HG03280 (cell line): ENCODE results near the gene SLC1A1.
"Not testable (repeated sequence)": the region's sequence is repeated elsewhere in the genome, so short reads cannot be mapped to it uniquely, and the experiment has no call there.

Experiments used
- ATAC-seq: cut with Tn5 transposase; IDR thresholded peaks from one replicate; pipeline ENCODE4 v1.9.1; 2021; ENCODE audit warnings: mild to moderate bottlenecking, moderate library complexity; ENCODE audit not compliant: unreplicated experiment

SLC1A1 gene

DNA sequence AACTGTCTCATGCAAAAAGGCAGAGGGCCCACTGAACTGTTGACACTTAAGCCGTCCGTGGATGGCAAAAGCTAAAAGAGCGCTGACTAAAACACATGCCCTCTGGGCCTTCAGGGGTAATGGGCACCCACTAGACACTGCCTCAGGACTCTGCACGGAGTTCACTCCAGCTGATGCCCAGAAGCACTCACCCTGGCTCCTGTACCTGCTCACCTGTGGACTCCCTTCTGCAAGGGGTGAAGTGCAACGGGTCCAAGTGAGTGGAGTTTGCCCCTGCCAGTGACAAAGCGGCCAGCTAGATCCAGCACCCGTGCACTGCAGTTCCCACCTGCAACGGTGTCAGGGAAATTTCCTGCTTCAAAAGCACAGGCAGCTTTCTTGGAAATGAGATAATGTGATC lies 50.2 kb downstream of the SLC1A1 start:
- ATAC-seq: no peak

DNA sequence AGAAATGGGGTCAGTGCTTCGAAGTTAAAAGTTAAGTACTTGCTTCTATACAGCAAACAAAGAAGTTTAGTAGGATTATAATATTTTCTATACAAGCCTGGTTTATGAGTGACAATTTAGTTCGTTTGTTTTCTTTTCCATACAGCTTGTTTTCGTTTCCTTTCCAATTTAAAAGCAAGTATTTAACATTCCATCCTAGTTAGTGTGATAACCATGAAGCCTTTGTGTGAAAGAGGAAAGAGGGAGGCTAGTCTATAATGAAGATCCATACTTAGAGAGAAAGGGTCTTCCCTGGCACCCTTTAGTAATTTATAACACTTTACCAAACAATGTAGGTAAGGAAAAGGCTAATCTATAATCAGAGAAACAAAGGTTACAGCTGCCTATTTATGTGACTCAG lies 51.0 kb downstream of the SLC1A1 start:
- no peak for ATAC-seq

DNA sequence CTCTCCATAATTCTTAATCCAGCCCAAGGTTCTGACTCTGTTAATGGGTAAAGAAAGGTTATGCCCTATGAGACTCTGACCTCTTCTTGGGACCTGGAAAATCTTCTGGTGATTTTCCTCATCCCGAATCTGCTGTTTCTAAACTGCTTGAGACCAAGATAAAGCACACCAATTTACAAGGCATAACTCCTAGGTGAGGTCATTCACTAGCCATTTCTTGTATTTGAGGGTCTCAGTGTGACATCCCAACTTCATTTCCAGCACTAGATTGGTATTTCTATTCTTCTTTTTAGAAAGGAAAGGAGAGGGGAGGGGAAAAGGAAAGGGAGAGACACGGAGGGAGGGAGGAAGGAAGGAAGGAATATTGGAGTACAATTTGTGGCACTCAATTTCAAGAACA lies 51.6 kb downstream of the SLC1A1 start:
- ATAC-seq: no peak

DNA sequence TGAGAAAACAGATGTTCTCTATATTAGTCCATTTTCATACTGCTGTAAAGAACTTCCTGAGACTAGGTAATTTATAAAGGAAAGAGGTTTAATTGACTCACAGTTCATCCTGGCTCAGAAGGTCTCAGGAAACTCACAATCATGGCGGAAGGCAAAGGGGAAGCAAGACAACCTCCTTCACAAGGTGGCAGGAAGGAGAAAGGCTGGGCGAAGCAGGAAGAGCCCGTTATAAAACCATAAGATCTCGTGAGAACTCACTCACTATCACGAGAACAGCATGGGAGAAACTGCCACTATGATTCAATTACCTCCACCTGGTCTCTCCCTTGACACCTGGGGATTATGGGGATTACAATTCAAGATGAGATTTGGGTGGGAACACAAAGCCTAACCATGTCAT lies 54.4 kb downstream of the SLC1A1 start:
- not testable (repeated sequence) for ATAC-seq

DNA sequence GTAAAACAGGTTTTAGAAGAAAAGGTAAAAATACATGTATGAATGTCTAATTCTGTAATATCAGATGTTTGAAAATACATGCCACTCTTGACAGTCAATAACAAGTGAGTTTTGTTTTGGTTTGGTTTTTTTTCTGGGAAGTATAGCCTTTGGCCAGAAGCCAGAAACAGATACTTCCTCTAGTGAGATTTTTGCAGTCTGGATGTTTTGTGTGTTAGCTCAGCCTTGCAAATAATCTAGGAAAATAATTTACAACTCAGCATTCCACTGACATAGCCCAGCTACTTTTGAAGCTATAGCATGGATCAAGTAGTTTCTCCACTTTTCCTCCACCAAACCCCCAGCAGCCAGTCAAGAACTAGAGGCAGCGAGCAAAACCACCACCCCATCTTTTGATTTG lies 56.7 kb downstream of the SLC1A1 start:
- ATAC-seq: no peak

DNA sequence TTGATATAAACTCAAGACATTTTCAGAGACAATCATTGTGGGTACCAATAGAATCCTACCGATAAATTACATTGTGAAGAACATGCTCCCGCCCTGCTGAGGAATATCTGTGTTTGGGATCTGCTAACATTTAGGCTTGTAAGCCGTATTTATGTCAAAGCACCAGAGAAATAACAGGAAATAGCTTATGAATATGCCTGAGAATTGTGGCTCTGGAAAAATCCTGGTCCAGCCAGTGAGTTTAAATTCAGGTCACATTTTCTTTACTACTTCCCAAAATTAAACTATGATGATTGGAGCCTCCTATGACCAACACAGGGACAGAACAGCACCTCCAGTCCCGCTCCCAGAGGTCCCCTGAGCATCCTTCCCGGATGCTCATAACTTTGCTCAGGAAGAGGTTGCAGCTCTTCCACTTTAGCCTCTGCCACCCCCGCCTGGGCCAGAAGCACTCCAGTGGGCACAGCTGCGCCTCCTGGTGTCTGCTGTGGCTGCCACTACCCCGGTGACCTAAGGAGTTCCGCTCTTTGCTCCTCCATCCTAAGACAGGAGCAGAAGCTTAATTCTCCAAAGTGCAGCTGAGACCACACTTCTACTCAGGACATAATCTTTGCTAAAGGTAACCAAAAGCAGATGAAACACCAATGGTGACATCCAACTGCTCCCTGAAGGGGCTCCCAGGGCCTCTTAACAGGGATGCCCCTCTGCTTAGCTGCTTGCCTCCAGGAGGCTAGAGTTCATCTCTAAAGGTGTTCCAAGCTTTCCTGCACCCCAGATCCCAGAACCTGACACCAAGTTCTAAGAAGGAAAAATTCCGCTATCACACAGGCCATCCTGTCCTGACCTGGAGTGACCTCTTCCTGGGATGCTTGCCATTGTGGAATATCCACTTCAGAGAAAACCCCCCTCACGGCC lies 58.8 kb downstream of the SLC1A1 start:
- ATAC-seq: no peak

DNA sequence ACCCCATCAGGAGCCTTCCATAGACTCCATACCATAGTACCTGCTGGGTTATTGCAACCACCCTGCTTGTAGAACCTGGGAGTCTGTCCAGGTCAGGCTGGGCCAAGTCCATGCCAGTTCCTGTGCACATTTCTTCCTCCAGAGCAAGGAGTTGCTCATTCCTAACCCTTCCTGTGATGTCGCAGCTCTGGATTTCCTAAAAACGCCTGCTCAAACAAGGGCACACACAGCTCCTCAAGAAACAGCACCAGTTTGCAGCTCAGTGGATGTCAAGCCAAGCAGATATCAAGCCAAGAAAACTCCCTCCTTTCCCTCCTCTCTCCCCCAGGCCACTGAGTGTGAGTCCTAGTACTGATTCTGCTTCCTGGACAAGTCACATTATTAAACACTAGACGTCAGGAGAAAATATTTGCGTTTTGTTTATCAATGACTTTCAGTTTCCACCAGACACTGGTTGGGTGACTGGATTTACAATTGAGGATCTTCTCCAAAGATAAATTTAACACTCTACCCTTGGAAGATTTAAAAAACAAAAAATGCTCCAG lies 59.6 kb downstream of the SLC1A1 start:
- no peak for ATAC-seq

DNA sequence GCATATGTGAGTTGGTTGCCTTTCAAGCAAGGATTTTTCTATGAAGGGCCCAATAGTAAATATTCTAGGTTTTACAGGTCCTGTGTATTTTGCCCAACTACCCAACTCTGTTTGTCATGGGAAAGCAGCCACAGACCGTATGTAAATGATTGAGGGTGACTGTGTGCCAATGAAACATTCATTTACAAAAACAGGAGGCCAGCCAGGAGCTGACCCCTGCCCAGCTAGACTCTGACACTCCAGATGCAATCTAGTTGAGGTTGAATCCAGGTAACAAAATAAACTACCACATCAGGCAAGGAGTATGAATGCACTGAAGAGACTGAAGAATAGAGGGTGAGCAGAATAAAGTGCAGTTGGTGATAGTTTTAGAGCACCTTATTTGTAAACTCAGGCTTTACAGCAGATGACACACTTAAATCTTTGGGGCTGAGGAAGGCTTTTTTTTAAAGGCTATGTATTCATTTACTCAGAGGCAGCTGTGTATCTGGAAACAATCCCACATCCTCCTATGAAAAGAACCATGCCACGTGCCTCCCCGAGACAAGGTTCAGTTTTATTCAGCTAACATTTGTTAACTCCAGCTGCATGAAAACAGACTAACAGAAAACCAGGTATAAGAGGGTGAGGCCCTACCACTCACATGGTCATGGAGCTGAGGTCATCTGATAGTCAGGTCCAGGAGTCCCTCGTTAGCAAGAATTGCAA lies 60.7 kb downstream of the SLC1A1 start:
- no peak for ATAC-seq

DNA sequence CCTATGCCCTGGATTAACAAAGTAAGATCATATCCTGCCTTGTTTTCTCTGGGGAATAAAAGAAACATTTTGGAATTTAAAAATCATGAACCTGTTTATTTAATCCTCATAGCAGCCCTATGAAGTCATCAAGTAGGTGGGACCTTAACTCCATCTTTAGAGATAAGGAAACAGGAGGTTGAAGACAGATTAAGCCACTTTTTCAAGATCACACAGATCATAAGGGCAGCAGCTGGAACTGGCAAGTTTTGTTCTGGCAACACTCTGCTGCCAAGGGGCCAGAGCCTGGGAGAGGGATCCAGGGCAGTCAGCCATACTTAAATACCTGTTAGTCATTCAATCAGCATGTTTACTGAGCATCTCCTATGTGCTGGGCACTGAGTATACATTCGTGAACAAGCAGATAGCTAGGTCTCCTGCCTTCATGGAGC lies 63.7 kb downstream of the SLC1A1 start:
- no peak for ATAC-seq

DNA sequence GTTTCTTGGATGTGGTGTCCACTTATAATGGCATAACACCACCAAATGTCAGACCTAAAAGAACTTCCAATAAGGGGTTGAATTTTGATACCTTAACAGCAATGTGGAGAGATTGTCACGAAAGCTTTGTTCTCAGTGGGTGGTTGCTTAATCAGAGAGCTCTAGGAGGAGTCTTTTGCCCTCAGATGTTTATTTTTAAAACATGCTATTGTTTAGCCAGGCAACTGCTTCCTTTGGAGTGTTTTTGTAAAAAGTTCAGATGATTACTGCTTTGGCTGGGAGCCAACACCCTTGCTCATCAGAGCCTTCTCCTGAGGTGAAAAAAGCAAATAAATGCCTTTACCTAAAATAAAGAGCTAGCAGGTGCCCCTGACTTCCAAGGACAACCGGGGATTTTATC lies 65.0 kb downstream of the SLC1A1 start:
- no peak for ATAC-seq

DNA sequence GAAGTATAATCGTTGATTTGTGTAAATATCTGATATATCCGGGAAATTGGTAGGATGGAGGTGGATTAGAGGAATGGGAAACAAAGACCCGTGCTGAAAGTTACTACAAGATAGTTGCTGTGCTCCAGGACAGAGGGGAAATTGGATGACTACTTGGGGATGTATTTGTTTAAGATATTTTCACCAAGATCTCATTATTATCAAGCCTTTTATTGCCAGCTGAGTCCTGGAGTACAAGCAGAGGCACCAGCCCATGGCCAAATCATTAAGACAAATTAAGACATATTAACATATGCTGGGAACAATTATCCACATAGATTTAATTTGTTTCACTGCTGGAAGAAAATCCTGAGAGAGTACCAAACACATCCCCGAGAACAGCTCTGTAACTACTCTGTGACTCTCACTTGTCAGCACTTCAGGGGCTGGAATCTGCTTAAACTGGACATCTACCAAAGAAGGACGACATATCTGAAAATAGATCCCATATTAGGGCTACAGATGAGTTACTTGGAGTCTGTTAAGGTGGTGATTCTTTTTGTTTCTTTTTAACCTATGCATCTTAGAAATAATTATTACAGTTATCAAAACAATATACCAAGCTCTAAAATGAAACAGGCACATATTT lies 68.2 kb downstream of the SLC1A1 start:
- no peak for ATAC-seq

DNA sequence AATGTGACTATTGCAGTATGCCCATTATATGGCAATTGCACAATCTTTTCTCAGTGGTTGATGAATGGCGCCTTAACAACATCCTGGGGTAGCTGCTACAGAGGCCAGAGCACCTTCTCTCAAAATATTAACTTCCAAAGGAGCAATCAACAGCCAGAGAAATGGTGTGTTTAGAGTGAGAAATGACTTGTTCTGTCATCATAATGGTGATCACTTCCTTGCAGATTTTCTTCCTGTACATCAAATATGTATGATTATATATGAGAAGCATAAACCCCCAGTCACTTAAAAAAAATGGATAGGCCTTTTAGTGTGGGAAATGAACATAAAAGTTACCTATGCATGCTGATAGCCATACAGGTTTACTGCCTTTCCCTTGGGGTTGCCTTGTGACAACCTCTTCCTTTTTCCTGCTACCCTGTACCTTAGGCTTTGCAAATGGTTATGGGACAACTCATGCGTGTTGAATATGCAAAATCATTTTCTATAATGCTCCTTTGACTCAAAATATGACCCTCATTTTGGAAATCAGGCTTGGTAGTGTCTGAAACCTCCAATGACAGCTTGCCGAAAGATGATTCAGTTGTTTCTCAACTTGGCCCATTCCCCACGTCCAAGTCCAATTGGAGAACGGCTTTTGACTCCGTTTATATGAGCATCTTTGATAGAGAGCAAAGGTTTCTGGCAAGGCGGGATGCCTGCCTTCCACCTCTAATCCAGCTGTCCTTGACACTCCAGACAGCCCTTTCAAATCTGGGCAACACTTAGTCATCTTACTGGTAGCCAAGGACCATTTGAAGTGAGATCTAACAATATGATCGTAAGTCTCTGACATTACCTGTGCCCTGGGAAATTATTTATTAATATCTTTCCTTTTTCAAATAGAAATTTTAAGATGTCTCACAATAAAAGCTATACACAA lies 69.3 kb downstream of the SLC1A1 start:
- no peak for ATAC-seq

DNA sequence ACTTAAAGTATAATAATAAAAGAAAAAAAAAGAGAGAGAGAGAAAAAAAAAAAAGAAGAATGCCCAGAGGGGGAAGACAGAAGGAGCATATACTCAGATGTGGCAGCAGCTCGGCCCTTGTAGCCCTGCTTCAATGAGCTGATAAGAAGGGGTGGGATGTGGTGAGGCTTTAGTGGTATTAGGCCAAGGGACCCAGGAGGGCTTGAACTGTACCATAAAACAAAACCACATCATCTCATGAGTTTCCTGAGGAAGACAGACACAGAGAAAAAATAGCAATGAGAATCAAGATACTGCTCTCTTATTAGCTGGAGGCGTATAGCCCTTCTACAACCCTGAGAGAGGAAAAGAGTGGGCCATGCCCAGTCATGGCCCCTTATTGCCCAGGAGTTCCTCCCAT lies 72.8 kb downstream of the SLC1A1 start:
- ATAC-seq: no peak

DNA sequence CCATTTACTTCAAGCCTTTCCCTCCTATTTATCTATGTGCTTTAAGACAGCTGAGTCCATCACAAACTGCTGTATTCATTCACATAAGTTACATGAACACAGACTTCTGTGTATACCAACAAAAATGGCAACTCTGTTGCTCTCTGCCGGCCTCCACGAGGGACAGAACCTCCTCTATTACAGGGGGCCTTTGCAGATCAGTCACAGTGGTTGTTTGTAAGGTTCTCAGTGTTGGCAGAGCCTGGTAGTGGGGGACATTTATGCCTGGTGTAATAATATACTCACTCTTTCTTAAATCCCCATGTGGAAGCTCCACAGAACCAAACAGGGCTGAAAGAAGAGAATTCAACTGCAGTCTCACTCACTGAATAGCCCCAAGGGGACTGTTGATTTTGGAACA lies 76.5 kb downstream of the SLC1A1 start:
- ATAC-seq: no peak

DNA sequence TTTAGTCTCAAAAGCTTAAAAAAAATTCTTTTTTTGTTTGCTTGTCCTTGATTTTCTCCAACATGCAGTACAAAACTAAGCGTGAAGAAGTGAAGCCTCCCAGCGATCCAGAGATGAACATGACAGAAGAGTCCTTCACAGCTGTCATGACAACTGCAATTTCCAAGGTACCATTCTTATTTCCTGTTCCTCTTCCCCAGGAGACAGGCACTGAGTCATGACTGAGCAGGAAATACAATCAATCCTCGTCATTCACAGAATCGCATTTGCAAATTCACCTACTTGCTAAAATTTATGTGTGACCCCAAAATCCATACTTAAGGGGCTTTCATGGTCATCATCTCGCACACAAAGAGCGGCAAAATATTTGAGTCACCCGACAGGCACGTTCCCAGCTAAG lies 77.3 kb downstream of the SLC1A1 start:
- no peak for ATAC-seq

DNA sequence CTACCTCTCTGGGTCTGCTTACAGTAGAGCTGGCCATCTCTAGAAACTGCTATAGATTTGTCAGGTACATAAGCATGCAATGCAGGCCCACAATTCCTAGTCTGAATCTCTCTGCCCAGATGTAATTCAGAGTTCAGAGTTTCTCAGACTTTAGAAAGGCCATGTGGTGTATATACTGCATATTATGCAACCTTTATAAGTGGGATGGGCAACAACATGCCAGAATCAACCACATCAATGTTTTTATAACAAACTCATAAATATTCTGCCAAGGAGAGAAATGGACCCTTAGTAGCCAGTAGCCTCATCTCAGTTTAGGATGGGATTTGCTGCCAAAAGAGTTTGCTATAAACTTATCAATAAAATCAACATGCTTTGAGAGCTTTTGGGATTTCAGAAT lies 78.8 kb downstream of the SLC1A1 start:
- no peak for ATAC-seq

DNA sequence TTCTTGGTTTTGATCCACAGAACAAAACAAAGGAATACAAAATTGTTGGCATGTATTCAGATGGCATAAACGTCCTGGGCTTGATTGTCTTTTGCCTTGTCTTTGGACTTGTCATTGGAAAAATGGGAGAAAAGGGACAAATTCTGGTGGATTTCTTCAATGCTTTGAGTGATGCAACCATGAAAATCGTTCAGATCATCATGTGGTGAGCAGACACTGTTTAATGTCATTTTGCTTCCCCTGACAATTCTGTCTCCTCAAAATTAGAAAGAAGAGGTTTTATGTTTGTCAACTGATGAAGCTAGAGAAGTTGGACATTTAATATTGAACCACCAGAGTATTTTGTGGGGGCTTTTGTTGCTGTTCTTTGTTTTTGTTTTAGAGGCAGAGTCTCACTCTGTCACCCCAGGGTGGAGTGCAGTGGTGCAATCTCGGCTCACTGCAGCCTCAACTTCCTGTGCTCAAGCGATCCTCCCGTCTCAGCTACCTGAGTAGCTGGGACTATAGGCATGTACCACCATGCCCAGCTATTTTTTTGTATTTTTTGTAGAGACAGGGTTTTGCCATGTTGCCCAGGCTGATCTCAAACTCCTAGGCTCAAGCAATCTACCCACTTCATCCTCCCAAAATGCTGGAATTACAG lies 82.0 kb downstream of the SLC1A1 start:
- ATAC-seq: no peak

DNA sequence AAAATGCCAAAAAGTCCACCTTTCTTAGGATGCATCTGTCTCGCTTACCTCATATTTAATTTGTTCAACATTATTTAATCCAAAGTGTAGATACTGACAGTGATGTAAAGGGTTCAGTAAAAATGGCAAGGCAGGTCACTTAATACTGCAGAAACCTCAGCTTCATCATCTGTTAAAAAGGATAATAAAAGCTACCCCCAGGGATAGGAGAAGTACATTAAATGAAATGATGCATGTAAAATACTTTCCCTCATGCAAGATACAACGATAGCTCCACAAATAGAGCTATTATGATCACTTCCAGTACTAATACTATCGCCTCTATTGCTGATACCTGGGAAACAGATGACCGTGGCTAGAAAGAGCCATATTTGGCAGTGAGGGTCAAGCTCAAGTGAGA lies 82.9 kb downstream of the SLC1A1 start:
- ATAC-seq: no peak

DNA sequence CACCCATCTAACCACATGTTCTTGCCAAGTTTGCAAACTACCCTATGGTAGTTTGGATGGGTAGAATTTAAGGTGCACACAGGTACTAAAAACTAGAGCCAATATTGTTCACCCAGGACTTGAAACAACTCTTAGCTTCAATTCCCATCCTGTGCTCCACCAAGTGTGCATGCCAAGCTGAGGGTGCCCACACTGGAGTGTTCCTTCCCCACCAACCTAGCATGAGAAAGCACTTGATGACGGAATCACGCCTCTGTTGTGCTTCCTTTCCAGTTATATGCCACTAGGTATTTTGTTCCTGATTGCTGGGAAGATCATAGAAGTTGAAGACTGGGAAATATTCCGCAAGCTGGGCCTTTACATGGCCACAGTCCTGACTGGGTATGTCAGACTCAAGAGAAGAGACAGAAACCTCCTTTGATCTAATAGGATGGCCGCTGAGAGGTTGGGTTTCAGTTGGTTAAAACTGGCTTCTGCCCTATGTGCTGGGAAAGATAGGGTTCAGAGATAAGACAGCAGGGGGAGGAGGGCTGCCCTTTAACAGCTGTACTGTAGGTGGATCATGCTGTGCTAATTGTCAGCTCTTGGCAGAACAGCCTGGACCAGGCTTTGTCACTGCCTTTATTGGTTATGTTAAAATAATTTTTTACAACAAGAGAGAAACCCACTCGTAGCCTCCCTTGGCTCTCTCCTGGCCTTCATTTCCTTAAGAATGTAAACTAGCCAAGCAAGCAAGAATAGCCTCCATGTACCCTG lies 83.5 kb downstream of the SLC1A1 start:
- ATAC-seq: no peak
